ENCODE data around the gene NEIL1. TPM values are rescaled to one million over a fixed set of nuclear protein-coding genes. Genes with fewer than 3 reads are reported as not detected.
"Not testable (repeated sequence)": the region's sequence is repeated elsewhere in the genome, so short reads cannot be mapped to it uniquely, and the experiment has no call there.

NEIL1 gene
- total RNA-seq, 2 experiments from 2014 or later = 99.5 to 159 TPM

DNA sequence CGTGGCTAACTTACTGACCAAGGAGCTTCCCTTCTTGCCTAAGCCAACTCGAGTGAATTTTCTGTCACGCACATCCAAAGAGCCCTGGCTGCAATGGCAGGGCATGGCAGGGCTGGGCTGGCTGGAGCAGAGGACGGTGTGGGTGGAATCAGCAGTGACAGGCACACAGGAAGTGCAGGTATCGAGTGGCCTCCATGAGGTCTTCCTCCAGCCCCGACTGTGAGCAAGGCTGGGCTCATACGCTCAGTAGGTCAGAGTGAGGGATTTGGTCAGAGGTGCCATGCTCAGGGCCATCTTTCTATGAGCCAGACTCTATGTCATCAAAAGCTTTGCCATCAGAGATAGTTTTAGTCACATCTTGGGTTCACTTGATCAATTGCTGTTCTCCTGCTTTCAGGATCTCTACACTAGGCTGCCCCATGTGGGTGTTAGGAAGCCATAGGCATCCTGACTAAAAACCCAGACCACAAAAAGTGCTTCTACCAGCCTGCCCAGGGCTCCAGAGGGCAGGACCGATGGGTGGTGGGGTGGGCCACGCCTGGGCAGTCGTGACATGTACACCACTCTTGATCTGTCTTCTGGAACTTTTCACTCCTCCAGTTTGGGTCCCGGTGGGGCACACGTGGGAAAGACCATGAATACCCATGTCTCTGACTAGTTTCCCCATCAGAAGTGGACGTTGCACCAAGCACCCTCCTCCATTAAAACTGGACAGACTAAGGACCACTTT lies 33.6 kb upstream of the NEIL1 start:
- Histone ChIP-seq H3K4me2 (ENCODE audit: low read length) (no peak overlapping the region), H2AFZ (ENCODE audit: low read length) (no peak overlapping the region), H3K9me2 (ENCODE audit: insufficient read depth, low read length) (no peaks in the 10 kb centered on the region), H3K4me3 (ENCODE audit: low read depth, low read length, poor library complexity, severe bottlenecking) (no peak overlapping the region), H3K9me3 (ENCODE audit: low read length) (no peaks in the 10 kb centered on the region), H3K36me3 (ENCODE audit: insufficient read depth, low read length) (no peaks in the 10 kb centered on the region), H3K79me2 (ENCODE audit: insufficient read depth, low read depth, low read length) (no peaks in the 10 kb centered on the region), H4K20me1 (ENCODE audit: insufficient read depth, low read length) (no peaks in the 10 kb centered on the region), H3K27ac (ENCODE audit: low read depth, low read length, poor library complexity, severe bottlenecking) (no peak overlapping the region), H3K4me1 (ENCODE audit: insufficient read depth, low read length, poor library complexity, severe bottlenecking) (no peaks in the 10 kb centered on the region)
- no peak for DNase-seq (ENCODE audit: low spot score)
- BruUV-seq (replicated peaks) = no TSS peak
- ChIA-PET POLR2A (no interaction called here), CTCF (ENCODE audit: unreplicated experiment) (no interaction called here)
- no peak for TF ChIP-seq EZH2phosphoT487 (IDR thresholded peaks at IDR 0.05; ENCODE audit: borderline replicate concordance, low read depth, low read length)
- TF ChIP-seq, protein P1, sequence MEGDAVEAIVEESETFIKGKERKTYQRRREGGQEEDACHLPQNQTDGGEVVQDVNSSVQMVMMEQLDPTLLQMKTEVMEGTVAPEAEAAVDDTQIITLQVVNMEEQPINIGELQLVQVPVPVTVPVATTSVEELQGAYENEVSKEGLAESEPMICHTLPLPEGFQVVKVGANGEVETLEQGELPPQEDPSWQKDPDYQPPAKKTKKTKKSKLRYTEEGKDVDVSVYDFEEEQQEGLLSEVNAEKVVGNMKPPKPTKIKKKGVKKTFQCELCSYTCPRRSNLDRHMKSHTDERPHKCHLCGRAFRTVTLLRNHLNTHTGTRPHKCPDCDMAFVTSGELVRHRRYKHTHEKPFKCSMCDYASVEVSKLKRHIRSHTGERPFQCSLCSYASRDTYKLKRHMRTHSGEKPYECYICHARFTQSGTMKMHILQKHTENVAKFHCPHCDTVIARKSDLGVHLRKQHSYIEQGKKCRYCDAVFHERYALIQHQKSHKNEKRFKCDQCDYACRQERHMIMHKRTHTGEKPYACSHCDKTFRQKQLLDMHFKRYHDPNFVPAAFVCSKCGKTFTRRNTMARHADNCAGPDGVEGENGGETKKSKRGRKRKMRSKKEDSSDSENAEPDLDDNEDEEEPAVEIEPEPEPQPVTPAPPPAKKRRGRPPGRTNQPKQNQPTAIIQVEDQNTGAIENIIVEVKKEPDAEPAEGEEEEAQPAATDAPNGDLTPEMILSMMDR (conservative IDR thresholded peaks at IDR 0.05; ENCODE audit: low read length) = no peak
- intact Hi-C loops (cut with micrococcal nuclease; ENCODE audit: unreplicated experiment) = no loop called here

DNA sequence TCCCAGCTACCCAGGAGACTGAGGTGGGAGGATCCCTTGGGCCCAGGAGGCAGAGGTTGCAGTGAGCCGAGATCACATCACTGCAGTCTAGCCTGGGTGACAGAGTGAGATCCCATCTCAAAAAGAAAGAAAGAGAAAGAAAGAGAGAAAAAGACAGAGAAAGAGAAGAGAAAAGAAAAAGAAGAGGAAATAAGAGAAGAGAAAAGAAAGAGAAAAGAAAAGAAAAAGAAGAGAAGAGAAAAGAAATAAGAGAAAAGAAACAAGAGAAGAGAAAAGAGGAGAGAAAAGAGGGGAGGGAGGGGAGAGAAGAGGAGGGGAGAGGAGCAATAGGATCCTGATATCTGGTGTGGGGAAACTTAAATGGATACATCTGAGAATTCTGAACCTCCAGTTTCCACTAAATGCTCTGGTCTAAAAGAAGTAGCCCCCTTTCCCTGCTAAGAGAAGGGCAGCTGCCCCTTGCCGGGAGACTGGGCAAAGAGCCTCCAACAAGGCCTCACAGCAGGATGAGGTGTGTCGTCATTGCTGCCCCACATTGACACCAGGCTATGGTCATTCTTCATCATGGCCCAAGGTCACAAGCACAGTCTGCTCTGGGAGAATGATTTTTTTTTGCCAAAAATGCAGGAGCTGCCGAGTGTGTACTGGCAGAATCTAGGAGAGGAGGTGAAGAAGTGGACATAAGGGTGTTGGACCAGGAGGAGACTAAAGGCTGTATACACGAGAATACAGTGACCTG lies 32.1 kb upstream of the NEIL1 start:
- ChIA-PET POLR2A (no interaction called here), CTCF (ENCODE audit: unreplicated experiment) (no interaction called here)
- Histone ChIP-seq H3K9me2 (ENCODE audit: insufficient read depth, low read length) (no peaks in the 10 kb centered on the region), H3K4me2 (ENCODE audit: low read length) (no peak overlapping the region), H3K4me1 (ENCODE audit: insufficient read depth, low read length, poor library complexity, severe bottlenecking) (no peaks in the 10 kb centered on the region), H3K9me3 (ENCODE audit: low read length) (no peaks in the 10 kb centered on the region), H3K27ac (ENCODE audit: low read depth, low read length, poor library complexity, severe bottlenecking) (no peak overlapping the region), H4K20me1 (ENCODE audit: insufficient read depth, low read length) (no peaks in the 10 kb centered on the region), H3K79me2 (ENCODE audit: insufficient read depth, low read depth, low read length) (no peaks in the 10 kb centered on the region), H3K4me3 (ENCODE audit: low read depth, low read length, poor library complexity, severe bottlenecking) (no peak overlapping the region), H3K36me3 (ENCODE audit: insufficient read depth, low read length) (no peaks in the 10 kb centered on the region), H2AFZ (ENCODE audit: low read length) (no peak overlapping the region)
- DNase-seq (ENCODE audit: low spot score) = no peak
- intact Hi-C loops (cut with micrococcal nuclease; ENCODE audit: unreplicated experiment) = no loop called here
- no TSS peak for BruUV-seq (replicated peaks)
- TF ChIP-seq, protein P1 (conservative IDR thresholded peaks at IDR 0.05; ENCODE audit: low read length) = no peak
- TF ChIP-seq EZH2phosphoT487 (IDR thresholded peaks at IDR 0.05; ENCODE audit: borderline replicate concordance, low read depth, low read length) = no peak

DNA sequence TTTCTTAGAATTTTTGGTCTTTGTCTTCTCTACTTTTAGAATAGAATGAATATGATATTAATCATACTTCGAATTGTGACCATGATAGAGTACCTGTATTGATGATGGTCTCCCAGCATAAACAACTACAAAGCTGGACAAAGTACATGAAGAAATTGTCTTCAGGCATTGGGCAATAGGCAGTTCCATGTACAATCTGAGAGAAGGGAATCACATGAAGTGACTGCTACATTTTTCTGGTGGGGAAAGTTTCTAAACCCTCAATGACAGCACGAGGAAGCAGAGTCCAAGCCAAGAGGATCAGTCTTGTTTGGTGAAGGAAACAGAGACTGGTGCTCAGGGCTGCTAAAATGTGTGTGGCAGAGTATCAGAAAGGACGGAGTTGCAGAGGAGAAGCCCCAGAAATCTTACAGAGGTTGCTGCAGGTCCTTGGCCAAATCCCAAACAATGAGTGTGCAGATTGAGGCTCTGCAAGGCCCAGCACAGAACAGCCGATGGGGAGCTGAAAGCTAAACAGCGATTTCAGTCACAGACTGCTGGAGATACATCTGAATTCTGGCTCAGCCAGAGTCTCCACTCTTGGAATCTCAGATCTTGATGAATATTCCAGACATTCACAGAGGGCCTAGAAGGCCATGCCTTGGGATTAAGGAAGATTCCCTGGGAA lies 27.5 kb upstream of the NEIL1 start:
- POLR2A ChIA-PET; H3K4me2 ChIP-seq (ENCODE audit: low read length); CTCF ChIA-PET (ENCODE audit: unreplicated experiment); DNase-seq (ENCODE audit: low spot score); H3K4me3 ChIP-seq (ENCODE audit: low read depth, low read length, poor library complexity, severe bottlenecking); BruUV-seq (replicated peaks); H3K27ac ChIP-seq (ENCODE audit: low read depth, low read length, poor library complexity, severe bottlenecking); H4K20me1 ChIP-seq (ENCODE audit: insufficient read depth, low read length); H3K9me3 ChIP-seq (ENCODE audit: low read length); H3K79me2 ChIP-seq (ENCODE audit: insufficient read depth, low read depth, low read length); H2AFZ ChIP-seq (ENCODE audit: low read length); H3K36me3 ChIP-seq (ENCODE audit: insufficient read depth, low read length); H3K4me1 ChIP-seq (ENCODE audit: insufficient read depth, low read length, poor library complexity, severe bottlenecking); intact Hi-C loops (cut with micrococcal nuclease; ENCODE audit: unreplicated experiment); H3K9me2 ChIP-seq (ENCODE audit: insufficient read depth, low read length): not testable (repeated sequence)
